Measurements from ENCODE around the gene VPS39.

Gene VPS39

DNA sequence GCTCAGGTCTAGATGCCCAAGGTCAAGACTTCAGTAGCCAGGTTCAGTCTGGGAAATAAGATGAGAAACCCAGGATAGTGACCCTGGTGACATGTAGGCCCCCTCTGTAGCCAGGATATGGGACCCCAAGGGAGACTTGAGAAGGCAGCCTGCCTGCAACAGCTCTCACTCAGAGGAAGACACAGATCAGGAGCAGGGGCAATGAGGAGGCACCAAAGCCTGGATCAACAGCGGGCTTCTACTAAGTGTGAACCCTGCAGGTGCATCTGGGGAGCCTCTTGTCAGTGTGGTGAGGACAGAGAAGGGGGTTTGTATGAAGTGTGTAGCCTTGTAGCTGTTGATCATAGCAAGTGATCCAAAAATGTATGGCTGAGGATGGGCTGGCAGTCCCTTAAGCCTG lies 77.1 kb downstream of the VPS39 start:
- POLR2A ChIA-PET: no interaction called here

DNA sequence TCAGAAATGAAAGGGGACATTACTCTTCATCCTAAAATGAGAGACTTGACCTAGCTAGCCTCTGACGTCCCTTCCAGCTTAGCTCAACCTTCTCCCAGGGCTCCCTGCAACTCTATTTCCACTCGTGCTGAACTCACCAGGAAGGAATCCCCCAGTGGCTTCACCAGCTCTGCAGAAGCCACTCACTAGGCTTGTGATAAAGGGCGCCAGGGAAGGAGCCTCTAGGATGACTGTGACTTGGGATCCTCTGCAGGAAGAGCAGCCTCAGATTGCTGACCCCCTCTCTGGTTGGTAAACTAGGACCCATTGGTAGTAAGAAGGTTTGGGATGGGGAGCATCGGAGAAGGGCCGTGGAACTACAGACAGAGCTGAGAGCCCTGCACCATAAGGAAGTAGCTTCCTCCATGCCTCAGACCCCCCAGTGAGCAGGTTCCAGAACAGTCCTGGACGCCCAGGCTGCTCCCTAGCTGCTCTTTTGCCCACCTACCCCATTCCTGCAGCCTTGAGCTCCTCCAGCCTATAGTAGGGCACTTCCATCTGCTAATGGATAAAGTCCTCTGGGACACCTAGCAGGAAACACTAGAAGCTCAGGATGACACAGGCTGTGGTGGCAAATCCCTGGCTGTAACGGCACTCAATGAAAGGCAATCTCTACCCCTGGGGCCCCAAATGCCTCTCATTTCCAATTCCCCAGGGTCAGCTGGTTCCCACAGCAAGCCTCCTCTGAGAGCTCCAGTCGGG lies 77.7 kb downstream of the VPS39 start:
- ChIA-PET POLR2A (no interaction called here), CTCF (interaction anchor here (0.5 to 1.5 kb wide), 9 partner anchors 9 to 70 kb away, joined by 3 to 9 read pairs (median 3); no protein-coding TSS in a partner anchor)
- TF ChIP-seq GLIS1 (tag by site-specific recombination; IDR thresholded peaks at IDR 0.05) (0 out of 2 replicates have a peak, but pooled peaks have one; percentile 24), ZNF404 (tag by site-specific recombination; IDR thresholded peaks at IDR 0.05) (no peak)
- H3K4me3 ChIP-seq (ENCODE audit: low read depth, low read length): no peak overlapping the region
- H3K4me1 ChIP-seq (ENCODE audit: control insufficient read depth, insufficient read depth, low read length): peaks cover 9% of the 10 kb centered on the region
- H3K36me3 ChIP-seq (ENCODE audit: control insufficient read depth in 2 of 2, insufficient read depth in 1 of 2, low read length in 2 of 2): no peaks in the 10 kb centered on the region
- no peak overlapping the region for H3K27ac ChIP-seq (ENCODE audit: extremely low read depth, low read depth, low read length)
- no peaks in the 10 kb centered on the region for H3K9me3 ChIP-seq (ENCODE audit: control insufficient read depth, insufficient read depth, low read depth, low read length)

More for the DNA sequence above, 77.1 kb downstream of the VPS39 start:
- H3K36me3 ChIP-seq (ENCODE audit: control insufficient read depth in 2 of 2, insufficient read depth in 1 of 2, low read length in 2 of 2): no peaks in the 10 kb centered on the region
- H3K27ac ChIP-seq (ENCODE audit: extremely low read depth, low read depth, low read length): no peak overlapping the region
- CTCF ChIA-PET: interaction anchor here (1.3 to 1.5 kb wide), 4 partner anchors 8 to 65 kb away, joined by 3 to 9 read pairs (median 6); no protein-coding TSS in a partner anchor
- no peaks in the 10 kb centered on the region for H3K9me3 ChIP-seq (ENCODE audit: control insufficient read depth, insufficient read depth, low read depth, low read length)
- TF ChIP-seq KLF9 (tag by site-specific recombination; IDR thresholded peaks at IDR 0.05; ENCODE audit: low read depth) (no peak), ZNF548 (tag by site-specific recombination; IDR thresholded peaks at IDR 0.05) (no peak), HOXA7 (CRISPR knock-in tag; IDR thresholded peaks at IDR 0.05; ENCODE audit: borderline replicate concordance) (no peak), ZNF155 (tag by site-specific recombination; IDR thresholded peaks at IDR 0.05) (no peak), ZNF677 (tag by site-specific recombination; IDR thresholded peaks at IDR 0.05) (no peak), ZNF423 (tag by site-specific recombination; IDR thresholded peaks at IDR 0.05) (no peak), SETDB1 (IDR thresholded peaks at IDR 0.05; ENCODE audit: insufficient read length, low read length) (no peak), ZBTB48 (tag by site-specific recombination; IDR thresholded peaks at IDR 0.05) (no peak), ZNF555 (tag by site-specific recombination; conservative IDR thresholded peaks at IDR 0.05) (no peak), ZNF707 (tag by site-specific recombination; IDR thresholded peaks at IDR 0.05) (no peak)
- TF ChIP-seq, protein P1, sequence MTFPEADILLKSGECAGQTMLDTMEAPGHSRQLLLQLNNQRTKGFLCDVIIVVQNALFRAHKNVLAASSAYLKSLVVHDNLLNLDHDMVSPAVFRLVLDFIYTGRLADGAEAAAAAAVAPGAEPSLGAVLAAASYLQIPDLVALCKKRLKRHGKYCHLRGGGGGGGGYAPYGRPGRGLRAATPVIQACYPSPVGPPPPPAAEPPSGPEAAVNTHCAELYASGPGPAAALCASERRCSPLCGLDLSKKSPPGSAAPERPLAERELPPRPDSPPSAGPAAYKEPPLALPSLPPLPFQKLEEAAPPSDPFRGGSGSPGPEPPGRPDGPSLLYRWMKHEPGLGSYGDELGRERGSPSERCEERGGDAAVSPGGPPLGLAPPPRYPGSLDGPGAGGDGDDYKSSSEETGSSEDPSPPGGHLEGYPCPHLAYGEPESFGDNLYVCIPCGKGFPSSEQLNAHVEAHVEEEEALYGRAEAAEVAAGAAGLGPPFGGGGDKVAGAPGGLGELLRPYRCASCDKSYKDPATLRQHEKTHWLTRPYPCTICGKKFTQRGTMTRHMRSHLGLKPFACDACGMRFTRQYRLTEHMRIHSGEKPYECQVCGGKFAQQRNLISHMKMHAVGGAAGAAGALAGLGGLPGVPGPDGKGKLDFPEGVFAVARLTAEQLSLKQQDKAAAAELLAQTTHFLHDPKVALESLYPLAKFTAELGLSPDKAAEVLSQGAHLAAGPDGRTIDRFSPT (tag by site-specific recombination; IDR thresholded peaks at IDR 0.05): no peak
- H3K4me3 ChIP-seq (ENCODE audit: low read depth, low read length): no peak overlapping the region
- H3K4me1 ChIP-seq (ENCODE audit: control insufficient read depth, insufficient read depth, low read length): peaks cover 9% of the 10 kb centered on the region

DNA sequence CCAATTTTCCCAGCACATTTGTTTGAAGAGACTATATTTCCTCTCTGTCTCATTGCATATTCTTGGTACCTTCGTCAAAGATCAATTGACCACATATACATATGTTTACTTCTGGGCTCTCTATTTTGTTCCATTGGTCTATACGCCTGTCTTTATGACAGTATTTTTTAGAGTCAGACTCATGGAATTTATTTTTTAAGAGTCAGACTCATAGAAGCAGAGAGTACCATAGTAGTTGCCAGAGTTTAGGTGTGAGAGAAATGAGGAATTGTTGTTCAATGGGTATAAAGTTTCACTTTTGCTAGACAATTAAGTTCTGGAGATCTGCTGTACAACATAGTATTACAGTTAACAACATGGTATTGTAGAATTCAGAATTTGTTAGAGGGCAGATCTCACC lies 78.7 kb downstream of the VPS39 start:
- no peak overlapping the region for H3K4me3 ChIP-seq (ENCODE audit: low read depth, low read length)
- CTCF ChIA-PET: interaction anchor here (1.0 to 1.5 kb wide), 4 partner anchors 10 to 63 kb away, joined by 3 to 9 read pairs (median 5); no protein-coding TSS in a partner anchor
- no peaks in the 10 kb centered on the region for H3K9me3 ChIP-seq (ENCODE audit: control insufficient read depth, insufficient read depth, low read depth, low read length)
- peaks cover 9% of the 10 kb centered on the region for H3K4me1 ChIP-seq (ENCODE audit: control insufficient read depth, insufficient read depth, low read length)
- no peaks in the 10 kb centered on the region for H3K36me3 ChIP-seq (ENCODE audit: control insufficient read depth in 2 of 2, insufficient read depth in 1 of 2, low read length in 2 of 2)
- POLR2A ChIA-PET: no interaction called here
- no peak overlapping the region for H3K27ac ChIP-seq (ENCODE audit: extremely low read depth, low read depth, low read length)
- TF ChIP-seq TRIM28 (IDR thresholded peaks at IDR 0.05; ENCODE audit: borderline replicate concordance, low read length) (no peak), PBX3 (CRISPR knock-in tag; IDR thresholded peaks at IDR 0.05) (no peak), SALL2 (tag by site-specific recombination; IDR thresholded peaks at IDR 0.05; ENCODE audit: borderline replicate concordance) (no peak), SCRT2 (tag by site-specific recombination; IDR thresholded peaks at IDR 0.05) (no peak), ZNF416 (tag by site-specific recombination; IDR thresholded peaks at IDR 0.05) (no peak), ZNF521 (tag by site-specific recombination; IDR thresholded peaks at IDR 0.05) (no peak), ZNF19 (tag by site-specific recombination; IDR thresholded peaks at IDR 0.05; ENCODE audit: low read depth) (no peak), ZNF530 (tag by site-specific recombination; IDR thresholded peaks at IDR 0.05; ENCODE audit: low read depth) (no peak), ZNF843 (tag by site-specific recombination; IDR thresholded peaks at IDR 0.05) (no peak), MZF1 (tag by site-specific recombination; IDR thresholded peaks at IDR 0.05; ENCODE audit: borderline replicate concordance) (no peak)
- TF ChIP-seq, protein P2, sequence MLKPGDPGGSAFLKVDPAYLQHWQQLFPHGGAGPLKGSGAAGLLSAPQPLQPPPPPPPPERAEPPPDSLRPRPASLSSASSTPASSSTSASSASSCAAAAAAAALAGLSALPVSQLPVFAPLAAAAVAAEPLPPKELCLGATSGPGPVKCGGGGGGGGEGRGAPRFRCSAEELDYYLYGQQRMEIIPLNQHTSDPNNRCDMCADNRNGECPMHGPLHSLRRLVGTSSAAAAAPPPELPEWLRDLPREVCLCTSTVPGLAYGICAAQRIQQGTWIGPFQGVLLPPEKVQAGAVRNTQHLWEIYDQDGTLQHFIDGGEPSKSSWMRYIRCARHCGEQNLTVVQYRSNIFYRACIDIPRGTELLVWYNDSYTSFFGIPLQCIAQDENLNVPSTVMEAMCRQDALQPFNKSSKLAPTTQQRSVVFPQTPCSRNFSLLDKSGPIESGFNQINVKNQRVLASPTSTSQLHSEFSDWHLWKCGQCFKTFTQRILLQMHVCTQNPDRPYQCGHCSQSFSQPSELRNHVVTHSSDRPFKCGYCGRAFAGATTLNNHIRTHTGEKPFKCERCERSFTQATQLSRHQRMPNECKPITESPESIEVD (tag by site-specific recombination; IDR thresholded peaks at IDR 0.05): no peak
- TF ChIP-seq, protein P3, sequence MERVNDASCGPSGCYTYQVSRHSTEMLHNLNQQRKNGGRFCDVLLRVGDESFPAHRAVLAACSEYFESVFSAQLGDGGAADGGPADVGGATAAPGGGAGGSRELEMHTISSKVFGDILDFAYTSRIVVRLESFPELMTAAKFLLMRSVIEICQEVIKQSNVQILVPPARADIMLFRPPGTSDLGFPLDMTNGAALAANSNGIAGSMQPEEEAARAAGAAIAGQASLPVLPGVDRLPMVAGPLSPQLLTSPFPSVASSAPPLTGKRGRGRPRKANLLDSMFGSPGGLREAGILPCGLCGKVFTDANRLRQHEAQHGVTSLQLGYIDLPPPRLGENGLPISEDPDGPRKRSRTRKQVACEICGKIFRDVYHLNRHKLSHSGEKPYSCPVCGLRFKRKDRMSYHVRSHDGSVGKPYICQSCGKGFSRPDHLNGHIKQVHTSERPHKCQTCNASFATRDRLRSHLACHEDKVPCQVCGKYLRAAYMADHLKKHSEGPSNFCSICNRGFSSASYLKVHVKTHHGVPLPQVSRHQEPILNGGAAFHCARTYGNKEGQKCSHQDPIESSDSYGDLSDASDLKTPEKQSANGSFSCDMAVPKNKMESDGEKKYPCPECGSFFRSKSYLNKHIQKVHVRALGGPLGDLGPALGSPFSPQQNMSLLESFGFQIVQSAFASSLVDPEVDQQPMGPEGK (tag by site-specific recombination; IDR thresholded peaks at IDR 0.05): no peak
